Colonic mucosa (tissue), 4 donors: ENCODE data around the gene ITIH5. TPM values are rescaled to one million over a fixed set of nuclear protein-coding genes. Genes with fewer than 3 reads are reported as not detected.

Source experiments
- DNase-seq: peaks from one replicate; pipeline ENCODE4 v3.0.0-alpha.2; 2020
- H3K27ac ChIP-seq: fragments of 200-600 bp; one replicate; pipeline ENCODE4 v1.8.0; 2021
- H3K27me3 ChIP-seq: fragments of 200-600 bp; one replicate; pipeline ENCODE4 v1.8.0; 2021
- H3K36me3 ChIP-seq: fragments of 200-600 bp; one replicate; pipeline ENCODE4 v1.8.0; 2021
- H3K4me1 ChIP-seq: fragments of 200-600 bp; one replicate; pipeline ENCODE4 v1.8.0; 2021; ENCODE audit warnings: mild to moderate bottlenecking
- H3K4me3 ChIP-seq: fragments of 200-600 bp; one replicate; pipeline ENCODE4 v1.8.0; 2021
- H3K9ac ChIP-seq, 2 donors: one replicate each; pipeline ENCODE4 v1.7.0; 2013; ENCODE audit warnings: control low read depth in 2 of 2, low read depth in 2 of 2, low read length in 2 of 2
- H3K9me3 ChIP-seq: fragments of 200-600 bp; one replicate; pipeline ENCODE4 v1.8.0; 2021
- intact Hi-C: fragments of 100-400 bp; cut with DNase I; formaldehyde crosslinking; loops from one replicate; pipeline ENCODE4 v1.14.1; 2022
- total RNA-seq, 2 donors: library from RNA; stranded (reverse); fragmentation: NEBNext Ultra II Directional in 1 of 2; extraction: Animal tissue kit (Norgen Biotek cat#: 25700) in 1 of 2; gene quantifications; one replicate each; pipeline ENCODE4 v1.2.1, GENCODE V29; 2021
- TF ChIP-seq, protein P1 (sequence below): fragments of 200-600 bp; IDR thresholded peaks from one replicate; pipeline ENCODE4 v1.8.0; 2022; ENCODE audit warnings: antibody characterized with exemption, mild to moderate bottlenecking
- donor health status: healthy.
- donor health status: DM: no; HTN: no; CAD: no.
- donor health status: DM: no; HTN: no; CAD: no.

ITIH5 gene
- total RNA-seq, 2 donors from 2014 or later, result 2.2 to 15.6 TPM

DNA sequence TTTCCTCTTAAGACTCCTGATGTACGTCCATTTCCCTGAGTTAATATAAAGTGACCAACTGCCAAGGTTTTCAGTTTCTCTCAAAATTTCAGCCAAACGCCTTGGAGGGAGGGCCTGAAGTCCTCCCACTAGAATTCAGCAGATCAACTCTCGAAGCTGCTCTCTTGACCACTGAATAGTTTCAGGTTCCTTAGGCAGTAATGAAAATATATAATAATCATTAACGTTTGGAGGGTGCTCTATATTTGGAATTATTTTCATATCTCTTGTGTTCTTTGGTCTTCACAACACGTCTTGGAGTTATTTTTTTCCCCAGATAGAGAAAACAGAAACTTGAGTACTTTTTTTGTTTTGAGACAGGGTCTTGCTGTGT, 132.3 kb downstream of the ITIH5 start:
- Histone ChIP-seq H3K27ac (no peak overlapping the region), H3K9ac (no peak overlapping the region), H3K36me3 (no peaks in the 10 kb centered on the region), H3K27me3 (no peaks in the 10 kb centered on the region), H3K4me3 (no peak overlapping the region), H3K4me1 (no peaks in the 10 kb centered on the region), H3K9me3 (no peaks in the 10 kb centered on the region)
- DNase-seq, result no peak
- intact Hi-C loops, result no loop called here
- TF ChIP-seq, protein P1, sequence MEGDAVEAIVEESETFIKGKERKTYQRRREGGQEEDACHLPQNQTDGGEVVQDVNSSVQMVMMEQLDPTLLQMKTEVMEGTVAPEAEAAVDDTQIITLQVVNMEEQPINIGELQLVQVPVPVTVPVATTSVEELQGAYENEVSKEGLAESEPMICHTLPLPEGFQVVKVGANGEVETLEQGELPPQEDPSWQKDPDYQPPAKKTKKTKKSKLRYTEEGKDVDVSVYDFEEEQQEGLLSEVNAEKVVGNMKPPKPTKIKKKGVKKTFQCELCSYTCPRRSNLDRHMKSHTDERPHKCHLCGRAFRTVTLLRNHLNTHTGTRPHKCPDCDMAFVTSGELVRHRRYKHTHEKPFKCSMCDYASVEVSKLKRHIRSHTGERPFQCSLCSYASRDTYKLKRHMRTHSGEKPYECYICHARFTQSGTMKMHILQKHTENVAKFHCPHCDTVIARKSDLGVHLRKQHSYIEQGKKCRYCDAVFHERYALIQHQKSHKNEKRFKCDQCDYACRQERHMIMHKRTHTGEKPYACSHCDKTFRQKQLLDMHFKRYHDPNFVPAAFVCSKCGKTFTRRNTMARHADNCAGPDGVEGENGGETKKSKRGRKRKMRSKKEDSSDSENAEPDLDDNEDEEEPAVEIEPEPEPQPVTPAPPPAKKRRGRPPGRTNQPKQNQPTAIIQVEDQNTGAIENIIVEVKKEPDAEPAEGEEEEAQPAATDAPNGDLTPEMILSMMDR, result no peak

DNA sequence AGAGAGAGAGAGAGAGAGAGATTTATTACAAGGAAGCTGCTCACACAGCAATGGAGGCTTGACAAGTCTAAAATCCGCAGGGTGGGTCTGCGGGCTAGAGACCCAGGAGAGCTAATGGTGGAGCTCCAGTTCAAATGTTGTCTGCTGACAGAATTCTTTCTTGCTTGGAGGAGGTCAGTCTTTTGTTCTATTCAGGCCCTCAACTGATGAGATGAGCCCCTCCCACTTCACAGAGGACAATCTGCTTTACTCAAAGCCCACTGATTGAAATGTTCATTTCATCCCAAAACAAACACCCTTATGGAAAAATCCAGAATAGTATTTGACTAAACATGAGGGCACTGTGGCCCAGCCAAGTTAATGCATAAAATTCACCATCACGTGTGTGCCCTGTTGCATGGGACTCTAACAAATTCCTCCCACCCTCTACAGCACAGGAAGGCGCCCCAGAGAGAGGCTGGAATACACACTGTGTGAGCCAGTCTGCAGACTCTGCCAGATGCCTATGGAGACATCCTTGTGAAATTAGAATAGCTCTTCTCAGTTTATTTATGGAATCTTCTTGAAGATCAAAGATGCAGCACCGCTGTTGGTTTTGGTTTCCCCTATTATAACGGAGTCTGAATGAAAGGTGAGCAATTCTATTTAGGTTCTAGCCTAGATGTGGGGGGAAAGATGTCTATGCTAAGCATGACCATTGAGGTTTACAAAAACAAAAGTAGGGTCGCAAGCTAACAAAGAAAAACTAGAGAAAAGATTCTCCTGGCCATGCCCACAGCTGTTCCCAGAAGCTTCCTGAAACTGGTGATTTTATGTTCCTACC, 132.9 kb downstream of the ITIH5 start:
- TF ChIP-seq, protein P1, result no peak
- no peak overlapping the region for H3K4me3 ChIP-seq
- no peaks in the 10 kb centered on the region for H3K36me3 ChIP-seq
- H3K9ac ChIP-seq, result no peak overlapping the region
- no peak overlapping the region for H3K27ac ChIP-seq
- intact Hi-C loops, result no loop called here
- no peaks in the 10 kb centered on the region for H3K9me3 ChIP-seq
- no peak for DNase-seq
- H3K27me3 ChIP-seq, result no peaks in the 10 kb centered on the region
- H3K4me1 ChIP-seq, result no peaks in the 10 kb centered on the region

DNA sequence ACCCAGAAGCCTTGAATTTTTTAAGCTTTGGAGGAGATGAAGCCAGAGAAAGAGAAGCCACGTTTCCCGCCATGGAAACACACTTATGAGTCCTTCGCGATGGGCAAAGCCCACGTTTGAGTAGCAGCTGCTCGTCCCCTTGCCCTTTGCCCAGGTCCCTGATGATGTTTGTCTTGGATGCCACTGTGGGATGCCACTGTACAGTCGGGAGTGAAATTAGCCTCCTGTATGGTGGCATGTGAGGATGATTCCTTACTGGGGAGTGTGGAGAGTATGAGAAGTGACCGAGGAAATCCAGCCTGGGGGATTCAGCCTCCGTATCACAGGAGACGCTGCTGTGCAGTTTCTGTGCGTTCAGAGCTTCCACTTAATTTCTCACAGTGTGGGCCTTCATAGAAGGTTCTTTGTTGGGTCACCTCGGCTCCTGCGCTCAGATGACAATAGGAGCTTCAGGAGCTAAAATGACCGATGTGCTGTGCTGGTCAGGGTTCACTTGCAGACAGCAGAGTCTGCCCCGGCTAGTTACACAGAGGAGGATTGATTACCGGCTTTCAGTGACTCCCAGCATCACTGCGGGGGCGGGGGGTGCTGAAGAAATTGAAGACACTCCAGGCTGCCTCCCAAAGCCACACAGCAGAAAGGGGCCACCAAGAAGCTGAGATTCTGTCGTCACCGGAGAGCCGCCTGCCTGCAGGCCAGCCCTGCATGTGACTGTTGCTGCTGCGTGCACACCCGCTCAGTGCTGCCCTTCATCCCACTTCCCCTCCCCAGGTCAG, 133.9 kb downstream of the ITIH5 start:
- no peak for DNase-seq

DNA sequence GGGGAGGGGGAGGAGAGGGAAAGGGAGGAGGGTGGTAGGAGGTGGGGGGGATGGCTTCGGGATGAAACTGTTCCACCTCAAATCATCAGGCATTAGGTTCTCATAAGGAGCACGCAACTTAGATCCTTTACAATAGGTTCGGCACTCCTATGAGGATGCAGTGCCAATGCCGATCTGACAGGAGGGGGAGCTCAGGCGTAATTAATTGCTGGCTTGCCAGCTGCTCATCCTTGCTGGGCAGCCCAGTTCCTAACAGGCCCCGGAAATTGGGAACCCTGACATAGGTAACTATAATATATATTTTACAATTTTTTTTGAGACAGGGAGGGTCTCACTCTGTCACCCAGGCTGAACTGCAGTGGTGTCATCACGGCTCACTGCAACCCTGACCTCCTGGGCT, 137.1 kb downstream of the ITIH5 start:
- no peak overlapping the region for H3K4me3 ChIP-seq
- no peak for DNase-seq
- no peaks in the 10 kb centered on the region for H3K4me1 ChIP-seq
- H3K27ac ChIP-seq, result no peak overlapping the region
- no peaks in the 10 kb centered on the region for H3K36me3 ChIP-seq
- no peak overlapping the region for H3K9ac ChIP-seq
- intact Hi-C loops, result loop anchor here (5.0 kb wide), 1 partner anchor 1773 kb away; no protein-coding TSS in a partner anchor
- H3K9me3 ChIP-seq, result no peaks in the 10 kb centered on the region
- no peaks in the 10 kb centered on the region for H3K27me3 ChIP-seq
- TF ChIP-seq, protein P1, result no peak

More for the DNA sequence above, 133.9 kb downstream of the ITIH5 start:
- no peaks in the 10 kb centered on the region for H3K9me3 ChIP-seq
- H3K27ac ChIP-seq, result no peak overlapping the region
- no peaks in the 10 kb centered on the region for H3K36me3 ChIP-seq
- intact Hi-C loops, result no loop called here
- TF ChIP-seq, protein P1, result no peak
- no peaks in the 10 kb centered on the region for H3K27me3 ChIP-seq
- H3K4me3 ChIP-seq, result no peak overlapping the region
- no peak overlapping the region for H3K9ac ChIP-seq
- no peaks in the 10 kb centered on the region for H3K4me1 ChIP-seq

DNA sequence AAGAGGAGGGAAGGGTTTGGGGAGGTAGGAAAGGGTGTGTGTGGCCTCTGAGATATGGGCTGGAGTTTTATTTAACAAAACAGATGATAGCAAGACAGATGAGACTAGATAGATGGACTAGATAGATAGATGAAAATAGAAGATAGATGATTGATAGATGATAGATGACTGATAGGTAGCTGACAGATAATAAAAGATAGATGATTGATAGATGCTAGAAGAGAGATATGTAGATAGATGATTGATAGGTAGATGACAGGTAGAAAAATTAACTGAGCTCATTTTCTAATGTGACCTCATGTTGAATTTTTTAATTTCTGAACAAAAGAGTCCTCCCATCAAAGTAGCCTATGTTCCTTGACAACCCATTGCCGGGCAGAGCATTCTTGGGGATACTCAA, 139.3 kb downstream of the ITIH5 start:
- H3K9ac ChIP-seq, result no peak overlapping the region
- TF ChIP-seq, protein P1, result no peak
- no peaks in the 10 kb centered on the region for H3K36me3 ChIP-seq
- no peaks in the 10 kb centered on the region for H3K9me3 ChIP-seq
- H3K27me3 ChIP-seq, result no peaks in the 10 kb centered on the region
- no peak overlapping the region for H3K27ac ChIP-seq
- H3K4me1 ChIP-seq, result no peaks in the 10 kb centered on the region
- DNase-seq, result no peak
- intact Hi-C loops, result loop anchor here (5.0 kb wide), 1 partner anchor 1775 kb away; no protein-coding TSS in a partner anchor
- H3K4me3 ChIP-seq, result no peak overlapping the region
